A549 (cell line): ENCODE results near the gene LTF.

Source experiments
- CEBPB ChIP-seq, 2 experiments: fragments of >200 bp in 1 of 2; sonication (Bioruptor Twin) in 1 of 2; formaldehyde crosslinking in 1 of 2; IDR thresholded peaks; 2 replicates each; pipeline ENCODE4 v1.6.1; 2012 to 2016
- CTCF ChIP-seq: fragments of >200 bp; sonication (Bioruptor Twin); formaldehyde crosslinking; IDR thresholded peaks from 3 replicates; pipeline ENCODE4 v1.5.1; 2016
- EP300 ChIP-seq, 2 experiments: fragments of >200 bp; sonication (Bioruptor Twin); formaldehyde crosslinking; IDR thresholded peaks; 2 replicates in 1 of 2; 3 replicates in 1 of 2; pipeline ENCODE4 v1.6.1; 2016 to 2017
- MAZ ChIP-seq: fragments of 150-350 bp; IDR thresholded peaks from 2 replicates; pipeline ENCODE4 v1.6.1; 2014; ENCODE audit warnings: antibody characterized with exemption, low read depth, low read length, borderline replicate concordance
- POLR2A ChIP-seq: IDR thresholded peaks from 2 replicates; pipeline ENCODE4 v1.6.1; 2012; ENCODE audit warnings: mild to moderate bottlenecking, low read length
- RAD21 ChIP-seq, 2 experiments: fragments of >200 bp in 1 of 2; sonication (Bioruptor Twin) in 1 of 2; formaldehyde crosslinking in 1 of 2; IDR thresholded peaks in 1 of 2; conservative IDR thresholded peaks in 1 of 2; 2 replicates in 1 of 2; 3 replicates in 1 of 2; pipeline ENCODE4 v1.6.1; 2012 to 2018; ENCODE audit warnings: inconsistent platforms in 1 of 2
- TP53 ChIP-seq: fragments of 250-450 bp; sonication (Bioruptor Pico); IDR thresholded peaks from 2 replicates; pipeline ENCODE4 v1.5.0; 2021; ENCODE audit warnings: mild to moderate bottlenecking, moderate library complexity

GRCh38 chr3:46416125-46416810 lies 48.4 kb downstream of the LTF start:
- TF ChIP-seq CTCF = no peak
- TF ChIP-seq POLR2A = no peak
- TF ChIP-seq CEBPB (IDR thresholded peaks at IDR 0.05) = no peak
- TF ChIP-seq RAD21 (conservative IDR thresholded peaks at IDR 0.05 in 1 of 2, IDR thresholded peaks at IDR 0.05 in 1 of 2) = no peak
- TF ChIP-seq EP300 (IDR thresholded peaks at IDR 0.05) = no peak
- TF ChIP-seq TP53 = no peak
- no peak for TF ChIP-seq MAZ
